Activated CD4-positive, alpha-beta T cell treated with anti-CD3 and anti-CD28 coated beads for 4 hours (primary cell): ENCODE data around the gene ENTPD8.
"Not testable (repeated sequence)": the region's sequence is repeated elsewhere in the genome, so short reads cannot be mapped to it uniquely, and the experiment has no call there.

Experiments
- DNase-seq, 2 donors: peaks; one replicate each; pipeline ENCODE4 v3.0.0-alpha.2; 2020

The ENTPD8 gene

GRCh38 chr9:137475666-137476065, 34.5 kb upstream of the ENTPD8 start:
- no peak for DNase-seq

DNA sequence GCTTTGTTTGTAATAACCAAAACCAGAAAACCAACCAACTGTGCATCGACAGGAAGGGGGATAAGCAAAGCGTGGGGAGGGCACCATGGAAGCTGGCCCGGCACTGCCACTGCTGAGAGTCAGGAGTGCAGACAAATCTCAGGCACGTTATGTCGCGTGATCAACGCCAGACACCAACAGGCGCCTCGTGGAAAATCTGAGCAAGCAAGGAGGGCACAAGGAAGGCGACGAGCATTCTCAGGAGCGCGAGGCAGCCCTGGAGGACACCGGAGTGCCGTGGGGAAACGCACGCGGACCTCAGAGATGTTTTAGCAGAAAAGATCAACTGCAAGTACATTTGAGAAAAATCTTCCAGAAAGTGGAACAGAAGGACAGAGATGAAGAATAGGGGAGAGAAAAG, 33.1 kb upstream of the ENTPD8 start:
- DNase-seq = no peak

GRCh38 chr9:137470785-137471184, 29.6 kb upstream of the ENTPD8 start:
- no peak for DNase-seq

DNA sequence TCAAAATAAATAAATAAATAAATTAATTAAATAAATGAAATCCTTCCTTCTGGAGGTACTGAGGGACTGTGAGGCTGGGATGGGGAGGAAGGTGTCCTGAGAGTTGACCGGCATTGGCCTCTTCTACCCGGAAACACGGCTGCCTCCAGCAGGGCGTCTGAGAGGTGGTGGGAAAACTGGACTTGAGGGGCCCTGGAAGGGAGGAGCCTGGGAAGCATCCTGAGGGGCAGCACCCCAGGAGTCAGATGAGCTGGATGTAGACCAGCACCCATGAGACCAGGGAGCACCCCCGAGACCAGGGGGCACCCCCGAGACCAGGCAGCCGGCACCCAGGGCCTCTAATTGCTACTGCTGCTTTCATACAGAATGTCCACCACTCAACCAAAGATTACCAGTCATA, 26.7 kb upstream of the ENTPD8 start:
- no peak for DNase-seq

DNA sequence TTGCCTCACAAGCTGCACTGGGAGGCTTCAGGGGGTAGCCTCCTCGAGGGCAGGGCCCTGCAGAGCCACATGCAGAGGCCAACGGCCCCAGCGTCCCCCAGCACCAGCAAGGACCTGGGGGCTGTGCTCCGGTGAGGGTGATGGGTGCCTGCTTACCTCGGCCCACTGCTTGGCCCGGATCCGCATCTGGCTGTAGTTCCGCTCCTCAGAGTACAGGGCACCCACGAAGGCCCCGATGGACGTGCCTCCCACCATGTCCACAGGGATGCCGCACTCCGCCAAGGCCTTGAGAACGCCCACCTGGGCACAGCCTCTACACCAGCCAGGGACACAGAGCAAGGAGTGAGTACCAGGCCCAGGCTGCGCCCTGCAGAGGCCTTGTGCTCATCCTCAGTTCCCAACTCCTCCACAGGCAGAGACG, 26.0 kb upstream of the ENTPD8 start:
- DNase-seq = no peak

DNA sequence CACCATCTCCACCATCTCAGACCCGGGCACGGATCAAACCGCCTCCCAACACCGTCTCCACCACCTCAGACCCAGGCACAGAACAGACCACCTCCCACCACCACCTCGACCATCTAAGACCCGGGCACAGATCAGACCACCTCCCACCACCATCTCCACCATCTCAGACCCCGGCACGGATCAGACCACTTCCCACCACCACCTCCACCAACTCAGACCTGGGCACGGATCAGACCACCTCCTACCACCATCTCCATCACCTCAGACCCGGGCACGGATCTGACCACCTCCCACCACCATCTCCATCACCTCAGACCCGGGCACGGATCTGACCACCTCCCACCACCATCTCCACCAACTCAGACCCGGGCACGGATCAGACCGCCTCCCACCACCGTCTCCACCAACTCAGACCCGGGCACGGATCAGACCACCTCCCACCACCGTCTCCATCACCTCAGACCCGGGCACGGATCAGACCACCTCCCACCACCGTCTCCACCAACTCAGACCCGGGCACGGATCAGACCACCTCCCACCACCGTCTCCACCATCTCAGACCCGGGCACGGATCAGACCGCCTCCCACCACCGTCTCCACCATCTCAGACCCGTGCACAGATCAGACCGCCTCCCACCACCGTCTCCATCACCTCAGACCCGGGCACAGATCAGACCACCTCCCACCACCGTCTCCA, 25.4 kb upstream of the ENTPD8 start:
- not testable (repeated sequence) for DNase-seq

- no peak for DNase-seq
These were observed 24.7 kb upstream of the ENTPD8 start for GRCh38 chr9:137465720-137466388.

- no peak for DNase-seq
These were observed 24.0 kb upstream of the ENTPD8 start for GRCh38 chr9:137465000-137465719.

DNA sequence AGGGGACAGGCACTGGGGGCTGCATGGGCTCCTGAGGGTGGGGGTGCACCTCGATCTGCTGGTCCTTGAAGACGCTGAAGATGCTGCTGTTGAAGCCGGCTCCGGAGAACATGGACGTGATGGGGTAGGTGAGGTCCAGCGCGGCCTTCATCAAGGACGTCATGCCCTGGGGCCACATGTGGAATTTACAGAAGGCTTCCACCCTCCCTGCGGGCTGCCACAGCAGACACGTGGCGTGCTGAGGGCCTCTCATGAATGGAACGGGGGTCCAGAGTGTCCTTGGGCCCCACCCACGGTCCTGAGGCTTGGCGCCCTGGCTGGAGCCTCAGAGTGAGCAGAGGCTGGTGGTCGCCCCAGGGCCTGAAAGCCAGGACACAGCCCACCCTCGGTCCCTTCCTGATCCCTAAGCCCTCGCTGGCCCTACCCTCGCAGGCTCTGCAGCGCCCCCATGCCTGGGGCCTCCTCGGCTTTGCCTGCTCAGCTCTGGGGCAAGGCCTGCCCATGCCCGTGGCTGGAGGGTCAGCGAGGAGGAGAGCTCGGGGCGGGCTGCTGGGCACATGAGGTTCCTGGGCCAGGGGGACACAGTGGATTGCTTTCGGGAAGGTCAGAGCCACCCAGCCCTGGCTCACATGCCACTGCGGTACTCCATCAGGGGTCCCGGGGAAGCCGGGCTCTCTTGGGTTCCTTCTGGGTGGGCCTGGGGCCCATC, 23.3 kb upstream of the ENTPD8 start:
- DNase-seq = no peak

- DNase-seq = no peak
These were observed 22.8 kb upstream of the ENTPD8 start for GRCh38 chr9:137463931-137464290.

DNA sequence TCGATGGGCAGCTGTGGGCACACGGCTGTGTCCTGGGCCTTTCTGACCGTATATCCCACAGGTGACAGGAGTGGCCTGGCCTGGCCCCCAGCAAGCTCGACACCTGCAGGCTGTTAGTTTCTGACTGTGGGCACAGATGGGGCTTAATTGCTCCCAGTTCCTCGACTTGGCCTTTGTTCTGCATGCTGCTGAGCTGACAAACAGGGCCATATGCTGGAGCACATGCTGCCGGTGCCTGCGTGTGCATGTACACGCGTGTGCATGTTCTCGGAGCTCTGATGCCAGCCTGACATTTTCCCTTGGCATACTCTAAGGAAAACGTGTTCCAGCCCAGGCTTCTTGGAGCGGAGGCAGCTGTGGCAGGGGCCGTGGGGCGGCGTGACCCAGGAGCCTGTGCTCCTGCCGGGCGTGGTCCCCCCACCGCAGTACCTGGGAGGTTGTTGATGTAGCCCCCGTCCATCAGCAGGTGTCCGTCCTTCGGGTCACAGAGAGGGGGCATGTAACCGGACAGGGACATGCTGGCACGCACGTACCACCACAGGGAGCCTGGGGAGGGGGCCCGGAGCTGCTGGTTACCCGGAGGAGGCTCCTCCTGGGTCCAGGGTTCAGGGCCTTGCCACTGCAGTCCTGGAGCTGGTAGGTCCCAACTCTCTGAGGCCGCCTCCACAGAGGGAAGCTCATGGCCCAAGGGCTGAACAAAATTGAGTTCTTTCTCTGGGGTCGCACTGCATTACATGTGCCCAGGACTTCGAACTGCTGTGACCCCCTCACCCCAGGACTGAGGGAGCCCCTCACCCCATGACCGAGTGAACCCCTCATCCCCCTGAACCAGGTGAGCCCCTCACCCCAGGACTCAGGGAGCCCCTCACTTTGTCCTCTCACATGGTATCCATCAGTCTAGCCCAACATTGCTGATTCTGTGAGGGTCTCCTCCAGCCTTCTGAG, 22.1 kb upstream of the ENTPD8 start:
- no peak for DNase-seq

DNA sequence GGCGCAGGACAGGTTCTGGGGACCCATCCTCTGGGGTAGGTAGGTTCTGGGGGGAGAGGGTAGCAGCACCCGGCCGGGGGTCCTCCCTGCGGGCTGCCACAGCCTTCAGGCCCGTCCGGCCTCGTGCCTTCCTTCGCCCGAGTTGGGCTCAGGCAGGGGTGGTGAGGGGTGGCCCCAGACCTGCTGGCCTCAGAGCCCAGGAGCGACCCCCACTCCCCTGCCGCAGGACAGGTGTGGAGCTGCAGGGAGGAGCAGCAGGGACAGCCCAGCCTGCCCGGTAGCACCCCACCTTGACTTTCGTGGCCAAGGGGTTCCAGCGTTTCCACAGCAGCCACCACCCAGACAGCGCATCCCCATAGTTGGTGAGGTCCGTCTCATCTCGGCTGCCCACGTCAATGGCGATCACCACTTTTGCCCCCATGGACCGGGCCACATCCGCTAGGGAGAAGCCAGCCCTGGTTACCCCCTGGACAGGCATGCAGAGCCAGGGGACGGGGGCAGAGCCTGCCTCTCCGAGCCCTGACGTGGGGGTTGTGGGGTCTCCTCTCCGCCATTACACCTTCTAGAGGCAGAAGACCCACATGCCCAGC, 21.3 kb upstream of the ENTPD8 start:
- no peak for DNase-seq

GRCh38 chr9:137461663-137462395, 20.7 kb upstream of the ENTPD8 start:
- DNase-seq = peak in 1 of 2 donors; percentile 62

GRCh38 chr9:137461316-137461662, 20.1 kb upstream of the ENTPD8 start:
- DNase-seq = no peak

GRCh38 chr9:137460363-137461315, 19.5 kb upstream of the ENTPD8 start:
- no peak for DNase-seq

DNA sequence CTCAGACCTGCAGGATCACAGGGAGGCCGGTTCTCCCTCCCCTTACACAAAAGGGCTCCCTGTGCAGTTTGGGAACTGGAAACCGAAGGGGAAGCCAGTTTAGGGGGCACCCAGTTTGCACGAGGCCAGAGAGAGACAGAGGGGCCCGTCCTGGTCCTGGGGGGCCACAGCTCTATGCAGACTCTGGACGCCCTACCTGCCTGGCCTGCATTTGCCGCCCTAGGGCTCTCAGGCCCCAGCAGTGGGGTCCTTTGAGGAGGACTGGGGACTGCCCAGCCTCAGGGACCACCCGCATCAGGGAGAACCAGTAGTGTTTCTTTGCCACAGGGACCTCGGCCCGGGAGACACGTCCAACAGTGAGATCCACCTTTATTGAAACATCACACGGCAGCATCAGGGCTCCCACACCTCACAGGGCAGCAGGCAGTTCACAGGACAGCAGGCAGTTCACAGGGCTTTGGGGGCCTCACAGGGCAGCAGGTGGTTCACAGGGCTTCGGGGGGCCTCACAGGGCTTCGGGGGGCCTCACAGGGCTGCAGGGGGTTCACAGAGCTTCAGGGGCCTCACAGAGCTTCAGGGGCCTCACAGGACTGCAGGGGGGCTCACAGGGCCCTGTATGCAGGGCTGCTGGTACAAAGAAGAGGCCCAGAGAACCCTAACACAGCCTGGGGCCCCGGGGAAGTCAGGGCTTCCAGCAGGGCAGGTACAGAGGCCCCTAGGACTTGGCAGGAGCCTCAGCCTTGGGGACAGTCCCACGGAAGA, 18.6 kb upstream of the ENTPD8 start:
- no peak for DNase-seq

DNA sequence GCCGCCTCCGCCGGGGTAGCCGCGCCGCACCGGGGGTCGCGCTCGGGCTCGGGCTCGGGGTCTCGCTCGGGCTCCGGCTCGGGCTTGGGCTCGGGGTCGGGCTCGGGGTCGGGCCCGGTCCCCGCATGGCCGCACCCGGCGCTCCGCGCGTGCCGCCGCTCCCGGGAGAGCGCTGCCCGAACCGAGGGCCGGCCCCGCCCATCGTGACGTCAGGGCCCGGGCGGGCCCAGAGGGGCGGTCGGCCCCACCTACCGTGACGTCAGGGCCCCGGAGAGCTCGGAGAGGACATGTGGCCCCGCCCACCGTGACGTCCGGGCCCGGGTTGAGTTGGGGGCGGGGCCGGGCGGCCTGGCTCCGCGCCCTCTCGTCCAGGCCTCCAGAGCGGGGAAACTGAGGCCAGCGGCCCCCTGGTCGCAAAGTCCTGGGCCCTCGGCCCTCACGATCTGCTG, 18.0 kb upstream of the ENTPD8 start, which contains the start of gene NSMF:
NSMF (minus strand) TSS at position 183 of the 449 bp plus-strand sequence. CDS start 232 bp downstream, outside the sequence.
- peak; percentile 93 to 97 for DNase-seq

DNA sequence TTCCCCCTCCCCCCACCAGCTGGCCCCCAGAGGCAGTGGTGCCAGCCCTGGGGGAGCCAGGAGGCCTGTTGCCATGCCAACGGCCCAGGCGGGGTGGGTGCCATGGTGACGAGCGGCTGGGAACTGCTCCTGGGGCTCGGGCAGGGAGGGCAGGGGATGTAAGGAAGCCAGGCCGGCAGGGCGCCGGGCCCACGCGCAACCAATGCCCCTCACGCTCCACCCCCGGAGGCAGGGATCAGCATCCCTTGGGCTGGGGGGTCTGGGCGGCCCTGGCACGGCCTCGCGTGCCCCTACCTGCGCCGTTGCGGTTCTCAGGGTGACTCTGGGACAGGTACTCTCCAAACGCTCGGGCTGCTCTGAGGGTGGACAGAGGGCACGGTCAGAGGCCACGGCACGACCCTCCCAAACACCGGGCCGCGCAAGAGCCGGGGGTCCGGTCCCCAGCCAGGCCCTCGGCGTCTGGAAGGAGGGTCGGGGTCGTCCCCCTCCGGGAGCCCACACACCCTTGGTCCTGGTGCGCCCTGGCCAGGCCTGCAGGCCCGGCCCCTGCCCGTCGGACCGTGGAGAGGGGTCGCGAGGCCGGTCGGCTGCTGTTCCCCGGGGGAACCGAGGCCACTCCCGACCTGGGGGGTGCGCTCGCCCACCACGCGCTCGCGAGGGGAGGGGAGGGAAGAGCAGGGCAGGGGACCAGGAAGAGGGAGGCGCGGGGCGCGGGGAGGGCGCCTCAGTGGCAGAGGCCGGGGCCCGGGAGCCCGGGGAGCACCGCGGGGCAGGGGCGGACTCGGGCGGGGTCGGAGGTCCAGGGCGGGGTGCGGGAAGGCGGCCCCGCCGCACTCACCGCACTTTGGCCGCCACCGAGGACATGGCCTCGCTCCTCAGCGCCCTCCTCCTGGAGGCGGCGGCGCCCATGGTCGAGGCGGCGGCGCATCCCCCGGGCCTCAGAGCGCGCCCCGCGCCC, 17.3 kb upstream of the ENTPD8 start:
- no peak for DNase-seq
